Sigmoid colon (tissue), 4 donors: ENCODE results near the gene IMMT.

Experiments used
- CTCF ChIP-seq, 4 experiments: fragments of 450-650 bp in 3 of 4; fragments of 200-600 bp in 1 of 4; IDR thresholded peaks; one replicate each; pipeline ENCODE4 v1.5.1; 2016 to 2019; ENCODE audit warnings: antibody characterized with exemption in 4 of 4, mild to moderate bottlenecking in 3 of 4, moderate library complexity in 2 of 4
- POLR2A ChIP-seq, 2 donors: fragments of 450-650 bp; IDR thresholded peaks; one replicate each; pipeline ENCODE4 v1.6.1; 2016; ENCODE audit warnings: antibody characterized with exemption in 2 of 2, mild to moderate bottlenecking in 2 of 2, moderate library complexity in 2 of 2
- POLR2AphosphoS5 ChIP-seq, 4 donors: sonication (generic); formaldehyde crosslinking; IDR thresholded peaks; one replicate each; pipeline ENCODE4 v1.6.1; 2017; ENCODE audit warnings: antibody characterized with exemption in 4 of 4

- TF ChIP-seq CTCF (IDR thresholded peaks at IDR 0.05) (no peak), POLR2AphosphoS5 (IDR thresholded peaks at IDR 0.05) (no peak), POLR2A (IDR thresholded peaks at IDR 0.05) (no peak)
Observed at GRCh38 chr2:86243950-86244733, 48.9 kb upstream of the IMMT start.
